SK-N-SH treated with all-trans-retinoic acid at 6 μM for 48 hours (cell line): ENCODE results near the gene SLC25A11.

Experiments
- ATAC-seq: fragments of 200-7000 bp; cut with Tn5 transposase; 3 replicates; pipeline ENCODE4 v1.9.1; 2020; ENCODE audit warnings: mild to moderate bottlenecking, moderate library complexity
- ARNTL ChIP-seq: fragments of 450-650 bp; formaldehyde crosslinking; IDR thresholded peaks from 2 replicates; pipeline ENCODE4 v1.5.0; 2020; ENCODE audit warnings: low read depth, mild to moderate bottlenecking, moderate library complexity, borderline replicate concordance
- BACH2 ChIP-seq: fragments of 250-450 bp; sonication (Bioruptor Pico); IDR thresholded peaks from 2 replicates; pipeline ENCODE4 v1.9.0; 2021; ENCODE audit warnings: mild to moderate bottlenecking, borderline replicate concordance
- CREB5 ChIP-seq: fragments of 250-450 bp; sonication (Bioruptor Pico); IDR thresholded peaks from 2 replicates; pipeline ENCODE4 v1.5.1; 2020; ENCODE audit warnings: low read depth, mild to moderate bottlenecking, moderate library complexity
- CSDC2 ChIP-seq: fragments of 250-450 bp; sonication (Bioruptor Pico); IDR thresholded peaks from 2 replicates; pipeline ENCODE4 v1.5.0; 2020; ENCODE audit warnings: mild to moderate bottlenecking, moderate library complexity
- CSRNP3 ChIP-seq: fragments of 250-450 bp; sonication (Bioruptor Pico); IDR thresholded peaks from 2 replicates; pipeline ENCODE4 v1.5.1; 2021; ENCODE audit warnings: mild to moderate bottlenecking, moderate library complexity
- ESRRG ChIP-seq: fragments of 250-450 bp; sonication (Bioruptor Pico); IDR thresholded peaks from 2 replicates; pipeline ENCODE4 v1.6.1; 2021; ENCODE audit warnings: mild to moderate bottlenecking
- GLIS3 ChIP-seq: fragments of 250-450 bp; sonication (Bioruptor Pico); IDR thresholded peaks from 2 replicates; pipeline ENCODE4 v1.5.0; 2020; ENCODE audit warnings: mild to moderate bottlenecking, moderate library complexity
- OSR1 ChIP-seq: fragments of 250-450 bp; sonication (Bioruptor Pico); IDR thresholded peaks from 2 replicates; pipeline ENCODE4 v1.8.0; 2022; ENCODE audit warnings: moderate library complexity, mild to moderate bottlenecking, inconsistent platforms
- PATZ1 ChIP-seq: fragments of 250-450 bp; sonication (Bioruptor Pico); IDR thresholded peaks from 2 replicates; pipeline ENCODE4 v1.8.0; 2020; ENCODE audit warnings: mild to moderate bottlenecking, moderate library complexity, borderline replicate concordance
- POU6F1 ChIP-seq: fragments of 250-450 bp; sonication (Bioruptor Pico); IDR thresholded peaks from 2 replicates; pipeline ENCODE4 v1.8.0; 2021; ENCODE audit warnings: low read depth, mild to moderate bottlenecking, moderate library complexity, borderline replicate concordance
- PPARA ChIP-seq: fragments of 250-450 bp; sonication (Bioruptor Pico); IDR thresholded peaks from 2 replicates; pipeline ENCODE4 v1.5.0; 2020; ENCODE audit warnings: mild to moderate bottlenecking, borderline replicate concordance
- RARB ChIP-seq: fragments of 250-450 bp; sonication (Bioruptor Pico); IDR thresholded peaks from 2 replicates; pipeline ENCODE4 v1.8.0; 2021; ENCODE audit warnings: mild to moderate bottlenecking, moderate library complexity
- SNAI2 ChIP-seq: fragments of 250-450 bp; sonication (Bioruptor Pico); IDR thresholded peaks from 2 replicates; pipeline ENCODE4 v1.5.0; 2020; ENCODE audit warnings: mild to moderate bottlenecking, moderate library complexity
- TCF4 ChIP-seq: fragments of 250-450 bp; sonication (Bioruptor Pico); IDR thresholded peaks from 2 replicates; pipeline ENCODE4 v1.8.0; 2021; ENCODE audit warnings: mild to moderate bottlenecking, moderate library complexity, borderline replicate concordance
- TOX ChIP-seq: fragments of 250-450 bp; sonication (Bioruptor Pico); IDR thresholded peaks from 2 replicates; pipeline ENCODE4 v1.8.0; 2021; ENCODE audit warnings: mild to moderate bottlenecking, moderate library complexity, borderline replicate concordance
- ZFP3 ChIP-seq: fragments of 250-450 bp; sonication (Bioruptor Pico); IDR thresholded peaks from 2 replicates; pipeline ENCODE4 v1.5.0; 2020; ENCODE audit warnings: mild to moderate bottlenecking, moderate library complexity
- ZFP30 ChIP-seq: fragments of 450-650 bp; formaldehyde crosslinking; IDR thresholded peaks from 2 replicates; pipeline ENCODE4 v1.5.0; 2022; ENCODE audit warnings: mild to moderate bottlenecking, moderate library complexity
- ZNF70 ChIP-seq: fragments of 450-650 bp; formaldehyde crosslinking; IDR thresholded peaks from 2 replicates; pipeline ENCODE4 v1.5.0; 2020; ENCODE audit warnings: mild to moderate bottlenecking, moderate library complexity

SLC25A11 gene

GRCh38 chr17:4978726-4979125 lies 38.9 kb upstream of the SLC25A11 start:
- ATAC-seq: no peak
- TF ChIP-seq ARNTL (CRISPR knock-in tag): no peak
- no peak for TF ChIP-seq OSR1
- no peak for TF ChIP-seq ZFP30 (CRISPR knock-in tag)
- no peak for TF ChIP-seq CSRNP3 (CRISPR knock-in tag)
- TF ChIP-seq SNAI2: no peak
- TF ChIP-seq PATZ1 (CRISPR knock-in tag): no peak
- TF ChIP-seq, all 23 proteins: peak for 0

- ATAC-seq: no peak
Measured at GRCh38 chr17:4974115-4974670, 34.3 kb upstream of the SLC25A11 start.

GRCh38 chr17:4973256-4974114 lies 33.6 kb upstream of the SLC25A11 start:
- TF ChIP-seq GLIS3 (no peak), ESRRG (CRISPR knock-in tag) (no peak), POU6F1 (CRISPR knock-in tag) (no peak), PATZ1 (CRISPR knock-in tag) (no peak), CREB5 (CRISPR knock-in tag) (no peak), ZFP3 (CRISPR knock-in tag) (no peak), ARNTL (CRISPR knock-in tag) (no peak), TCF4 (CRISPR knock-in tag) (no peak), BACH2 (CRISPR knock-in tag) (no peak)
- no peak for ATAC-seq

More at GRCh38 chr17:4974115-4974670, 34.3 kb upstream of the SLC25A11 start:
- no peak for TF ChIP-seq ZNF70 (CRISPR knock-in tag)
- TF ChIP-seq PATZ1 (CRISPR knock-in tag): no peak
- TF ChIP-seq PPARA (CRISPR knock-in tag): no peak
- no peak for TF ChIP-seq CREB5 (CRISPR knock-in tag)
- no peak for TF ChIP-seq SNAI2
- TF ChIP-seq ESRRG (CRISPR knock-in tag): no peak
- no peak for TF ChIP-seq ARNTL (CRISPR knock-in tag)
- TF ChIP-seq OSR1: no peak
- no peak for TF ChIP-seq RARB (CRISPR knock-in tag)
- no peak for TF ChIP-seq CSDC2 (CRISPR knock-in tag)
- TF ChIP-seq TOX (CRISPR knock-in tag): no peak
